GM10266 (cell line): ENCODE measurements around the gene SAP30BP.
A peak's percentile ranks its signal among the peaks of the same experiment; 100 is the strongest.

Source experiments
- DNase-seq: peaks from one replicate; pipeline ENCODE4 v3.0.0; 2012; ENCODE audit errors: extremely low spot score
- CTCF ChIP-seq: IDR thresholded peaks from 2 replicates; pipeline ENCODE4 v1.5.1; 2012; ENCODE audit warnings: mild to moderate bottlenecking, low read depth; ENCODE audit not compliant: control insufficient read depth, insufficient read depth; ENCODE audit errors: missing control alignments

The SAP30BP gene

DNA sequence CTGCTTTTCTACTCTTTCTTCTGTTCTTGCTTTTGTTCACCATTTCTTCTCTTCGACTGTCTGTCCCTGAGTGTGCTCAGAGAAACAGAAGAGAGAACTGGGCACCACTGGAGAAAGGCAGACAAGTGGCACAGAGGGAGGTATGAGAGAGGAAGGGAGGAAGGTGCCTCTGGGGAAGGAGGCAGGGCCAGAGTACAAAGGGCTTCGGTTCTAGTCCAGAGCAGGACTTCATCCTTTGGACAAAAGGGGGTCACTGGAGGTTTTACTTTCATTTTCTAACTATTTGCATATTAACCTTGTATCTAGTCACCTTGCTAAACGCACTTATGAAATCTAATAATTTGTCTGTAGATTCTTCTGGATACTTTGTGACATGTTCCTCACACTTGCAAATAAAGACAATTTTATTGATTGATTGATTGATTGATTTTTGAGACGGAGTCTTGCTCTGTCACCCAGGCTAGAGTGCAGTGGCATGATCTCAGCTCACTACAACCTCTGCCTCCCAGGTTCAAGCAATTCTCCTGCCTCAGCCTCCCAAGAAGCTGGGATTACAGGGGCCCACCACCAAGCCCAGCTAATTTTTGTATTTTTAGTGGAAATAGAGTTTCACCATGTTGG lies 67.6 kb downstream of the SAP30BP start:
- TF ChIP-seq CTCF = no peak

GRCh38 chr17:75736173-75736835 lies 69.2 kb downstream of the SAP30BP start:
- TF ChIP-seq CTCF = no peak
- no peak for DNase-seq

More for the DNA sequence above, 67.6 kb downstream of the SAP30BP start:
- DNase-seq = no peak

DNA sequence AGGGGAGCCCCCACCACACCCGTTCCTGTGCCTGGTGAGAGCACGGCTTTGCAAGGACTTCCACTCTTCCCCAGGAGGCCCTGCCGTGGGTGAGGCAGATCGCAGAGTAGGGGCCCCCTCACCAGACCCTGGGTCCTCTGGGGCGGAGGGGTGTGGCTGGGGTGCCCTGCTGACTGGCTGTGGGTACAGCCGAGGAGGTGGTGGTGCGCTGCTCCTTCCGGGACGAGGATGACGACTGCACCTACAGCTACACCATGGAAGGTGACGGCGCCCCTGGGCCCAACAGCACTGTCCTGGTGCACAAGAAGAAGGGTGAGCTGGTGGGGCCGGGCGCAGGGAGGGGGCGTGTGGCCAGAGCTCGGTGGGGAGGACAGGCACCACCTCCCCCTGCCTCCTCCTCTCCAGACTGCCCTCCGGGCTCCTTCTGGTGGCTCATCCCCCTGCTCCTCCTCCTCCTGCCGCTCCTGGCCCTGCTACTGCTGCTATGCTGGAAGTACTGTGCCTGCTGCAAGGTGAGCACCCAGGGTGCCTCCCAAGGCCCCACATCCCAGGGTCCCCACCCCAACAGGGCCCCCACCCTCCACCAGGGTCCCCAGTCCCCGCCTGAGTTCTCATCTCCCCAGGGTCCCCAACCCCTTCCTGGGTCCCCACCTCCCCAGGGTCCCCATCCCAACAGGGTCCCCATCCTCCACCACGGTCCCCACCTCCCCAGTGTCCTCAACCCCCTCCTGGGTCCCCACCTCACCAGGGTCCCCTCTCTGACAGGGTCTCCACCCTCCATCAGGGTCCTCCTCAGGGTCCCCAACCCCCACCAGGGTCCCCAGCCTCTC lies 70.2 kb downstream of the SAP30BP start:
- no peak for DNase-seq
- TF ChIP-seq CTCF = no peak

- DNase-seq = peak; percentile 65
Measured at GRCh38 chr17:75738218-75738802, 71.2 kb downstream of the SAP30BP start.

DNA sequence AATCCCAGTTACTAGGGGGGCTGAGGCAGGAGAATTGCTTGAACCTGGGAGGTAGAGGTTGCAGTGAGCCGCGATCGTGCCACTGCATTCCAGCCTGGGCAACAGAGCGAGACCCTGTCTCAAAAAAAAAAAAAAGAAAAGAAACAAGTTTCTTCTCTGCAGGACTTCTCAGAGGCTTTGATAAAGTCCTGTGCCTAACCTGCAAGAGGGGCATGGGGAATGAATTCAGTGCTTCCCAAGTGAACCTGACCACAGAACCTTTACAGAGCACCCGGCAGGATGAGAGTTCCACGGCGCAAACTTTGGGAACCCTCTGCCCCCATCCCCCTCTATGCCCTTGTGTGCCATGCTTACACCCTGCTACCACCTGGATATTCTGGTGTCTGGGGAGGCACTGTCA lies 72.0 kb downstream of the SAP30BP start:
- TF ChIP-seq CTCF = no peak
- no peak for DNase-seq

More at GRCh38 chr17:75738218-75738802, 71.2 kb downstream of the SAP30BP start:
- TF ChIP-seq CTCF = no peak

- TF ChIP-seq CTCF = no peak
- DNase-seq = no peak
Measured at GRCh38 chr17:75739801-75740200, 72.7 kb downstream of the SAP30BP start.
